ENCODE data around the gene DNAH1.

DNAH1 gene

GRCh38 chr3:52361454-52361853, 45.3 kb downstream of the DNAH1 start:
- H3K36me3 Mint-ChIP-seq (ENCODE audit: low read depth): peaks cover 10% of the 10 kb centered on the region
- H3K4me1 Mint-ChIP-seq (ENCODE audit: low read depth): no peaks in the 10 kb centered on the region
- H3K4me3 Mint-ChIP-seq: no peak overlapping the region
- H3K27me3 Mint-ChIP-seq (ENCODE audit: low read depth): no peaks in the 10 kb centered on the region
- H3K27ac Mint-ChIP-seq: no peak overlapping the region
- H3K9me3 Mint-ChIP-seq: no peaks in the 10 kb centered on the region

DNA sequence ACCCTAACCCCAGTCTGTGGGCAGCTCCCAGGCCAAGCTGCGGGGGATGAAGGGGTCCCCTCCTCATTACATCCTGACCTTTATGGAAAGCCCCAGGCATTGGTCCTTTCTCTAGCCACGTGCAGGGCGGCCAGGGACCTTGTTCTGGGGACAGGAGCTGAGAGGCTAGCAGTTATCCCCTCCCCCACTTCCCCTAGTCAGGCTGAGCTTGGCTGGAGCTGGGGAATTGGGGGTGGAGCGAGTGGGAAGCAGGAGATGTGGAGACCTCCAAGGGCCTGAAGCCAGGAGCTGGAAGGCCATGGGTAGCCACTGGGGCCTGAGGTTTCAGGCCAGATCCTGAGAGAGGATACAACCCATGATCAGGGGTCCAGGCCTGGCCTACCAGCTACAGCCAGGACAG, 45.8 kb downstream of the DNAH1 start:
- H3K4me3 Mint-ChIP-seq: no peak overlapping the region
- H3K27me3 Mint-ChIP-seq (ENCODE audit: low read depth): no peaks in the 10 kb centered on the region
- H3K4me1 Mint-ChIP-seq (ENCODE audit: low read depth): no peaks in the 10 kb centered on the region
- no peaks in the 10 kb centered on the region for H3K9me3 Mint-ChIP-seq
- H3K27ac Mint-ChIP-seq: no peak overlapping the region
- H3K36me3 Mint-ChIP-seq (ENCODE audit: low read depth): peaks cover 10% of the 10 kb centered on the region

- no peaks in the 10 kb centered on the region for H3K4me1 Mint-ChIP-seq (ENCODE audit: low read depth)
- H3K36me3 Mint-ChIP-seq (ENCODE audit: low read depth): peaks cover 10% of the 10 kb centered on the region
- H3K27me3 Mint-ChIP-seq (ENCODE audit: low read depth): no peaks in the 10 kb centered on the region
- H3K4me3 Mint-ChIP-seq: no peak overlapping the region
- no peak overlapping the region for H3K27ac Mint-ChIP-seq
- H3K9me3 Mint-ChIP-seq: no peaks in the 10 kb centered on the region
These were observed 48.4 kb downstream of the DNAH1 start for GRCh38 chr3:52364322-52365035.

GRCh38 chr3:52366527-52366926, 50.4 kb downstream of the DNAH1 start:
- H3K27me3 Mint-ChIP-seq (ENCODE audit: low read depth): no peaks in the 10 kb centered on the region
- no peaks in the 10 kb centered on the region for H3K4me1 Mint-ChIP-seq (ENCODE audit: low read depth)
- H3K9me3 Mint-ChIP-seq: no peaks in the 10 kb centered on the region
- no peak overlapping the region for H3K27ac Mint-ChIP-seq
- H3K36me3 Mint-ChIP-seq (ENCODE audit: low read depth): peaks cover 8% of the 10 kb centered on the region
- no peak overlapping the region for H3K4me3 Mint-ChIP-seq

- Mint-ChIP-seq H3K4me1 (ENCODE audit: low read depth) (no peaks in the 10 kb centered on the region), H3K27me3 (ENCODE audit: low read depth) (no peaks in the 10 kb centered on the region), H3K36me3 (ENCODE audit: low read depth) (peaks cover 13% of the 10 kb centered on the region), H3K27ac (no peak overlapping the region), H3K9me3 (no peaks in the 10 kb centered on the region), H3K4me3 (no peak overlapping the region)
These were observed 52.1 kb downstream of the DNAH1 start for GRCh38 chr3:52367891-52368880.

DNA sequence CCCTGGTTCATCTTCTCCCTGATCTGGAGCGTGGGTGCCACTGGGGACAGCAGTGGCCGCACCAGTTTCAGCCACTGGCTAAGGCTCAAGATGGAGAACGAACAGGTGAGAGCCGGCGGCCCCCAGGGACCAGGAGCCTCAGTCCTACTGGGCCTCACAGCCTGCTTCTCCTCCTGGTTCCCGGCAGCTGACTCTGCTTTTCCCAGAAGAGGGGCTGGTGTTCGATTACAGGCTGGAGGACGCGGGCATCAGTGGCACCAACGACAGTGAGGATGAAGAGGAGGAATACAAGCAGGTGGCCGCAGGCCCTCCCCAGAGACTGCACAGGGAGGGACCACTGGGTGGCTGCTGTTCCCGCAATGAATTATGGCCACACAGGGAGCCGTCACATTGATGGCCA, 54.4 kb downstream of the DNAH1 start:
- Mint-ChIP-seq H3K36me3 (ENCODE audit: low read depth) (peaks cover 13% of the 10 kb centered on the region), H3K27me3 (ENCODE audit: low read depth) (peaks cover 4% of the 10 kb centered on the region), H3K4me1 (ENCODE audit: low read depth) (no peaks in the 10 kb centered on the region), H3K4me3 (no peak overlapping the region), H3K27ac (no peak overlapping the region), H3K9me3 (no peaks in the 10 kb centered on the region)

GRCh38 chr3:52372822-52373504, 56.8 kb downstream of the DNAH1 start:
- no peaks in the 10 kb centered on the region for H3K9me3 Mint-ChIP-seq
- no peaks in the 10 kb centered on the region for H3K4me1 Mint-ChIP-seq (ENCODE audit: low read depth)
- no peak overlapping the region for H3K27ac Mint-ChIP-seq
- H3K27me3 Mint-ChIP-seq (ENCODE audit: low read depth): peaks cover 4% of the 10 kb centered on the region
- no peak overlapping the region for H3K4me3 Mint-ChIP-seq
- peaks cover 12% of the 10 kb centered on the region for H3K36me3 Mint-ChIP-seq (ENCODE audit: low read depth)

GRCh38 chr3:52373676-52374075, 57.6 kb downstream of the DNAH1 start:
- Mint-ChIP-seq H3K9me3 (no peaks in the 10 kb centered on the region), H3K27ac (no peak overlapping the region), H3K4me1 (ENCODE audit: low read depth) (no peaks in the 10 kb centered on the region), H3K36me3 (ENCODE audit: low read depth) (peaks cover 12% of the 10 kb centered on the region), H3K27me3 (ENCODE audit: low read depth) (peaks cover 4% of the 10 kb centered on the region), H3K4me3 (no peak overlapping the region)

DNA sequence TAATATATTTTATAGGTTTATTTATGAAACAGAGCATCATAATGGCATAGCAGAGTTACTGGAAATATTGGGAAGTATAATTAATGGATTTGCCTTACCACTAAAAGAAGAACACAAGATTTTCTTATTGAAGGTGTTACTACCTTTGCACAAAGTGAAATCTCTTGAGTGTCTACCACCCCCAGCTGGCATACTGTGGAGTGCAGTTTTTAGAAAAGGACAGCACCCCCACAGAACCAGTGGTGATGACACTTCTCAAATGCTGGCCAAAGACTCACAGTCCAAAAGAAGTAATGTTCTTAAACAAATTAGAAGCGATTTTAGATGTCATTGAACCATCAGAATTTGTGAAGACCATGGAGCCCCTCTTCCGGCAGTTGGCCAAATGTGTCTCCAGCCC, 58.1 kb downstream of the DNAH1 start:
- Mint-ChIP-seq H3K4me1 (ENCODE audit: low read depth) (no peaks in the 10 kb centered on the region), H3K9me3 (no peaks in the 10 kb centered on the region), H3K4me3 (no peak overlapping the region), H3K27me3 (ENCODE audit: low read depth) (peaks cover 4% of the 10 kb centered on the region), H3K36me3 (ENCODE audit: low read depth) (peaks cover 12% of the 10 kb centered on the region), H3K27ac (no peak overlapping the region)

DNA sequence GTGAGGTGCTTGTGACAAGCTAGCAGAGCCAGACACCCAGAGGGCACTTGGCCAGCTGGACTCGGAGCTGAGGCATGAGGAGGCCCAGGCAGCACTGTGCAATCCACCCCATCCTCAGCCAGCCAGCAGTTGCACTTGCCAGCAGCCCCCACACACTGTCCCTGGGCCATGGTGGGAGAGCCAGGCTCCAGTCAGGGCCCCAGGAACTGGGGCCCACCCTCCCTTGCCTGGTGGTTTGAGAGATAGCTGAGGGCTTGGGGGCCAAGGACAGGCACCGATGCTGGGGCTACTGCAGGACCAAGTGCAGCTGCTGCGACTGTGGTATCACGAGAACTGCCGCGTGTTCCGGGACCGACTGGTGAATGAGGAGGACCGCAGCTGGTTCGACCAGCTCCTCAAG, 63.5 kb downstream of the DNAH1 start:
- H3K36me3 Mint-ChIP-seq (ENCODE audit: low read depth): peaks cover 3% of the 10 kb centered on the region
- H3K4me1 Mint-ChIP-seq (ENCODE audit: low read depth): no peaks in the 10 kb centered on the region
- H3K27me3 Mint-ChIP-seq (ENCODE audit: low read depth): no peaks in the 10 kb centered on the region
- H3K9me3 Mint-ChIP-seq: no peaks in the 10 kb centered on the region
- no peak overlapping the region for H3K27ac Mint-ChIP-seq
- no peak overlapping the region for H3K4me3 Mint-ChIP-seq

GRCh38 chr3:52380023-52380422, 63.9 kb downstream of the DNAH1 start:
- Mint-ChIP-seq H3K27ac (no peak overlapping the region), H3K27me3 (ENCODE audit: low read depth) (no peaks in the 10 kb centered on the region), H3K4me1 (ENCODE audit: low read depth) (no peaks in the 10 kb centered on the region), H3K36me3 (ENCODE audit: low read depth) (peaks cover 3% of the 10 kb centered on the region), H3K4me3 (no peak overlapping the region), H3K9me3 (no peaks in the 10 kb centered on the region)

DNA sequence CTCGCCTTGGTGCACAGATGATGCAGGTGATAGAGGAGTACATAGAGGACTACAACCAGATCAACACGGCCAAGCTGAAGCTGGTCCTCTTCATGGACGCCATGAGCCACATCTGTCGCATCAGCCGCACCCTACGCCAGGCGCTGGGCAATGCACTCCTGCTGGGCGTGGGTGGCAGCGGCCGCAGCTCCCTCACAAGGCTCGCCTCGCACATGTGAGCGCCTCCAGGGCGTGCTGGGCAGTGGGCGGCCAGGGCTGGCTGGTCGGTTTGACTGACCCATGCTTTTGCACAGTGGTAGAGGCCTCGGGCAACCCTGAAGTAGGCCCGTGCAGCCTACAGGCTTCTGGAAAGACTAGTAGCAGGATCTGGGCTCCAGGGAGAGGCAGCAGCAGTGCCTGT, 65.5 kb downstream of the DNAH1 start:
- H3K27me3 Mint-ChIP-seq (ENCODE audit: low read depth): no peaks in the 10 kb centered on the region
- H3K9me3 Mint-ChIP-seq: no peaks in the 10 kb centered on the region
- no peak overlapping the region for H3K27ac Mint-ChIP-seq
- no peaks in the 10 kb centered on the region for H3K36me3 Mint-ChIP-seq (ENCODE audit: low read depth)
- no peaks in the 10 kb centered on the region for H3K4me1 Mint-ChIP-seq (ENCODE audit: low read depth)
- no peak overlapping the region for H3K4me3 Mint-ChIP-seq

GRCh38 chr3:52383446-52383845, 67.3 kb downstream of the DNAH1 start:
- Mint-ChIP-seq H3K27me3 (ENCODE audit: low read depth) (no peaks in the 10 kb centered on the region), H3K9me3 (no peaks in the 10 kb centered on the region), H3K27ac (no peak overlapping the region), H3K4me3 (no peak overlapping the region), H3K36me3 (ENCODE audit: low read depth) (no peaks in the 10 kb centered on the region), H3K4me1 (ENCODE audit: low read depth) (no peaks in the 10 kb centered on the region)

GRCh38 chr3:52384019-52384761, 68.1 kb downstream of the DNAH1 start:
- Mint-ChIP-seq H3K9me3 (no peaks in the 10 kb centered on the region), H3K4me3 (no peak overlapping the region), H3K4me1 (ENCODE audit: low read depth) (no peaks in the 10 kb centered on the region), H3K36me3 (ENCODE audit: low read depth) (no peaks in the 10 kb centered on the region), H3K27me3 (ENCODE audit: low read depth) (no peaks in the 10 kb centered on the region), H3K27ac (no peak overlapping the region)
